Stimulated activated CD8-positive, alpha-beta memory T cell treated with anti-CD3 and anti-CD28 coated beads, Interleukin-15, amount 100 ng/mL, for 4 hours (primary cell): ENCODE measurements around the gene PHF21B.

Source experiments
- DNase-seq, 2 donors: peaks; one replicate each; pipeline ENCODE4 v3.0.0-alpha.2; 2020; ENCODE audit warnings: low read depth in 2 of 2

The PHF21B gene

DNA sequence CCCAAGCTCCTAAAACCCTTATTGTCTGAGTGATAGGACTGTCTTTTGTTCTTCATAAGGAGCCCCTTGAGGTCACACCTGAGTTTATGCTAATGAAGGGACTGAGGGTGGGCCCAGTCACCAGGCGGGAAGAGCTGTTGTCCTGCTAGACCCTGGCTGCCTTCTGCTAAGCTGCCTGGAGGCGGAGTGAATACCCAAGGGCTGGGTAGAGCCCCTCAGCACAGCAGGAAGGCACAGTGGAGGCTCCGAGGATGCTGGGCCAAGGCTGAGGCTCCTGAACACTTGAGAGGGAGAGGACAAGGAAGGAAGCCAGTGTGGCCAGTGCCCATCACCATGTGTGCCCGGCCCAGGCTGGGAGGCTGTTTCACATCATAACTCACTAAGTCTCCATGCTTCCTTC lies 4.8 kb upstream of the PHF21B start:
- no peak for DNase-seq

DNA sequence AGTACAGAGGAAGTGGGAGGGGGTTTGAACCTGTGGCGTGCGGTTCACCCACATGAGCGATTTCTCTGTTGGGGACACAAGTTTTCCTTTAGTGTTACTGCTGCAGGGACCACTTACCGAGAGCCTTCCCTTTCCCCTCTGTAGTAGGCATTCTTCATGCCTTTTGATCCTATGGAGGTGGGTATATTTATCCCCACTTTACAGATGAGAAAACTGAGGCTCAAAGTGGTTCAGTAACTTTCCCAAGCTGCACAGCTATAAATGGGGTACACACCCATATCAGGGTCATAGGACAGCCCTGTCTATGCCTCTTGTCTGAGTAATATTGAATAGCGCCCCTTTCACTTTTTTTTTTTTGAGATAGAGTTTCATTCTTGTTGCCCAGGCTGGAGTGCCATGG lies 3.3 kb upstream of the PHF21B start:
- no peak for DNase-seq

GRCh38 chr22:45010532-45010900 lies 711 bp upstream of the PHF21B start:
- no peak for DNase-seq

GRCh38 chr22:45008751-45009605 lies 827 bp downstream of the PHF21B start:
- DNase-seq: no peak

GRCh38 chr22:45008186-45008681 lies 1.6 kb downstream of the PHF21B start:
- no peak for DNase-seq

- DNase-seq: no peak
Measured at GRCh38 chr22:45007391-45008185, 2.2 kb downstream of the PHF21B start.

GRCh38 chr22:45006964-45007390 lies 2.8 kb downstream of the PHF21B start:
- DNase-seq: no peak

DNA sequence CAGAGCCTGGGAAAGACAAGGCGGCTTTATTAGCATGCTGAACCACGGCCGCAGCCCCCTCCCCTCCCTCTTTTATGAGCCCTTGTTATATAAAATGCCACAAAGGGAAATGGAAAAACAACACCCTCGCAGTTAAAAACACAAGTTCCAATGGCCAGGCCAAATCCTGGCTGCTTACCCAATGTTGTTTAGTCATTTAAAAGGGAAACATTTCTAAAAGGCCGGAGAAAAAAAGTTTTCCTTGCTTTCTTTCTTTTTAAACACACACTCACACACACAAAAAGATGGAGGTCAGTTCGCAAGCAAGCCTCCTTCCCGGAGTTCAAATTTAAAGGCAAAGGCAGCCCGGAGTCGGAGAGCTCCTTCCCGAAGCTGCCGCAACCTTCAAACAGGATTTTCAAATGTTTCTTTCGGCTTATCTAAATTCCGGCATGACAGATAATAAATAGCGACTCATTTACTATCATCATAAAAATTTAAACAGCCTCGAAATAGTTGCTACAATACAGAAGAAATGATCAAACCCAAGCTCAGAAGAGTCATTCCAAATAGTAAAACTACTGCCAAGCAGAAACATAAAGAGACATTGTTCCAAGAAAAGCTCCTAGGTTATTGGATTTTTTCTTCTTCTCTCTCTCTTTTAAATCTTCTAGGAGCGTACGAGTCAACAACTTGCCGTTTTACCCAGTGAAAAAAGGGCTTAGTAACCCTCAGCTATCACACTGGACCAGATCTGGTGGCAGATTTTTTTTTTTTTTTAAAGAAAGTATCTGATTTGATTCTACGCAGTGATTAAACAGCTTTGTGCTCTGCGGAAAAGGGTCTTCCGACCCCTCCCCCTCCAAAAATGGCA lies 3.5 kb downstream of the PHF21B start:
- DNase-seq: no peak

DNA sequence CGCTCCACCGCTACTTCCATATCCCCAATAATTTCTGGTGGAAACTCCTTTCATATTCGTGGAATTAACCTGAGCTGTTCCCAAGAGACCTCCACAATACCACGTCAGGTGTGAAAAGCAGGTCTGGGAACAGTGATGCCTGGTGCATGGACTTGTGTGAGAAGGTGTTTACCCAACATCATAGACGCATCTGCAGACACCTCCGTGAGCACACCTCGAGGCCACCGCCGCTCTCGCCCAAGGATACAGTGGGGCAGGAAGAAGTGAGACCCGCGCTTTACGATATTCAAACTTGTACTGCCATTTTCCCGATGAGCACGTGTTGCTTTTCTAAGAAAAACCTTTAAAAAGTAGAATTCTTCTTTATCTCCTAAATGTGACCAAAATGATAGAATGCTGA lies 8.2 kb downstream of the PHF21B start:
- DNase-seq: no peak

- no peak for DNase-seq
Measured at GRCh38 chr22:45000330-45000729, 9.5 kb downstream of the PHF21B start.

DNA sequence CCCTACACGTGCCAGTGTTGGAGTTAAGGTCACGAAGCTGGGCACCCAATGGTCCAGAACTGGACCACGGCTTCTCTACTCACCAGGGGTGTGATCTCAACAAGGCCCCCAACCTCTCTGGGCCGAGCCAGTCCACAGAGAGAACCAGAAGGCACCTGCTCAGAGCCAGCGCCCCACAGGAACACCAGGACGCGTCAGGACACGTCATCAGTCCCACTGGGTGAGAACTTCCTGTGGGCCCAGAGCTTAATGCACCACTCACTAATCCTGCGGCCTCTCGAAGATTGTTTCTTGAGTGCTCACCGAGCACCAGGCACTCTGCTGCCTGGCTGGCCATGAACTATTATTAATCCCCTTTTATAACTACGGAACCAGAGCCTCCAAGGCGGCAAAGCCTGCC lies 10.1 kb downstream of the PHF21B start:
- no peak for DNase-seq

- no peak for DNase-seq
Measured at GRCh38 chr22:44999231-44999630, 10.6 kb downstream of the PHF21B start.

DNA sequence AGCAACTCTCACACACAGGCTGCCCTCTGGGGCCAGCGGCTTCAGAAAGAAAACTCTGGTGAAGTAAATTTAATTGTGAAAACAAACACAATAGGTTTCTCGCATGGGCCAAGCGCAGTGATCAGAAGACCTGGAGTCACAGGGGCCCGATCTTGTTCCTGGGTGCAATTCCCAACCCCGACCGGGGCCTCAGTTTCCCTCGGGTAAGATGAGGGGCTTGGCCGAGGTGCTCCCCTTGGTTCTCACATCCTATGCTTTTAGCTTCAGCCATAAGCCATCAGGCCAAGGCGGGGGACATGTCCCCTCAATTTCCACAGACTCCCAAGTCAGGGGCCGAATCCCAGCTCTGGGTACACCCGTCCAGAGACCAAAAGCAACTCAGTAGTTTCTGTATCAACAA lies 11.5 kb downstream of the PHF21B start:
- no peak for DNase-seq

DNA sequence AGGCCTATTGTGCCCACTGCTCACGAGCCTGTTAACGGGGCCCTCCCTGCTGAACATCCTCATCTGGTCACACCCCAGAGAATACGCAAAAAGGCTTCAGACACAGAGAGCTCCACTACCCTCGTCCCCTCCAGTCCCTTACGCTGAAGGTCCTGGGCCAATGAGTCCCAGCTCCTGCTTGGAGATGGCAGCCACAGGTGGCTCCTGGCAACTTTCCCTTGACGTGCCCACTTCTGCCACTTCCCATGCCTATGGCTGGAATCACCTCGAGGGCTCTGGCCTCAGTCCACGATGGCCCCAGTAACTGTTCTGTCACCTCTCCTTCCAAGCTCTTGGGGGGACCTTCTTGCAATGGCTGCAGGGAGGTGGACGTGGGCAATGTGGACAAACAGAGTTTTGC lies 12.7 kb downstream of the PHF21B start:
- DNase-seq: no peak

- no peak for DNase-seq
Measured at GRCh38 chr22:44996648-44997047, 13.2 kb downstream of the PHF21B start.

GRCh38 chr22:44996120-44996519 lies 13.7 kb downstream of the PHF21B start:
- no peak for DNase-seq

- no peak for DNase-seq
Measured at GRCh38 chr22:44995715-44996114, 14.1 kb downstream of the PHF21B start.

- DNase-seq: no peak
Measured at GRCh38 chr22:44995105-44995514, 14.7 kb downstream of the PHF21B start.

- DNase-seq: no peak
Measured at GRCh38 chr22:44994399-44995104, 15.3 kb downstream of the PHF21B start.

GRCh38 chr22:44992166-44992565 lies 17.6 kb downstream of the PHF21B start:
- no peak for DNase-seq

DNA sequence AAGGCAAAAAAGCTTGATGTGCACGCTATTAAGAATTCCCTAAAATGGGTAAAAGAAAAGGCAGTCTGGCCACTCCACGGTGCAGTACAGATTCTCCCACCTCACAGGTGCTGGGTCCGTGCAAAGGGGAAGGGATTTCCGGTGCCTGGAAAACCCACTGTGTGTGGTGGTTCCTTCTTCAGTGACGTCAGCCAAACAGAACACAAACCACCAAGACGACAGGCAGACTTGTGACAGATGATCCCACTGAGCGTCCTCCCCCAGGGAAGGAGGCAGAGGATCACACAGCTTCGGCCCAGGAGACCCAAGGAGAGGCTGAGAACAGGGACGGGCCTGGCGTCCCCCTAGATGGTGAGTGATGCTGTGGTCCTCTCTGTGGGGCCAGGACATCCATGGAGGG lies 18.6 kb downstream of the PHF21B start:
- DNase-seq: no peak
